Muscle of leg (tissue), 11 donors: Measurements from ENCODE around the gene GTF3C5. TPM values are rescaled to one million over a fixed set of nuclear protein-coding genes. Genes with fewer than 3 reads are reported as not detected.
"Not testable (repeated sequence)": the region's sequence is repeated elsewhere in the genome, so short reads cannot be mapped to it uniquely, and the experiment has no call there.

Source experiments
- DNase-seq: peaks from one replicate; pipeline ENCODE4 v3.0.0; 2013
- H3K27ac ChIP-seq: one replicate; pipeline ENCODE4 v1.5.1; 2013; ENCODE audit warnings: mild to moderate bottlenecking, low read length, control low read depth
- H3K27me3 ChIP-seq: one replicate; pipeline ENCODE4 v1.6.1; 2013; ENCODE audit warnings: low read length; ENCODE audit not compliant: control insufficient read depth, insufficient read depth
- H3K36me3 ChIP-seq: one replicate; pipeline ENCODE4 v1.6.1; 2013; ENCODE audit warnings: low read length; ENCODE audit not compliant: control insufficient read depth, insufficient read depth
- H3K4me1 ChIP-seq: one replicate; pipeline ENCODE4 v1.6.1; 2013; ENCODE audit warnings: low read length; ENCODE audit not compliant: control insufficient read depth, insufficient read depth
- H3K4me3 ChIP-seq: one replicate; pipeline ENCODE4 v1.5.1; 2013; ENCODE audit warnings: low read length, control low read depth
- H3K9me3 ChIP-seq: replicated peaks from 2 replicates; pipeline ENCODE4 v1.6.1; 2013; ENCODE audit warnings: low read depth, low read length; ENCODE audit not compliant: control insufficient read depth
- WGBS: methylation state at CpG from one replicate; pipeline ENCODE4 v1.1.5; 2013; ENCODE audit warnings: missing lambda C conversion rate; ENCODE audit not compliant: insufficient coverage; 5-methylcytosine and 5-hydroxymethylcytosine counted together
- polyA plus RNA-seq, 8 donors: library from polyadenylated mRNA; unstranded; fragments of 120-200 nt; gene quantifications; one replicate each; pipeline versions ENCODE4 v1.2.1 to v1.2.3, GENCODE V29; 2013; ENCODE audit warnings: inconsistent platforms in 1 of 8, low replicate concordance in 1 of 8; ENCODE audit not compliant: insufficient read length in 8 of 8, insufficient read depth in 1 of 8
- total RNA-seq: library from RNA; stranded (reverse); fragments of 120-200 nt; gene quantifications from one replicate; pipeline ENCODE4 v1.2.4, GENCODE V29; 2013

The GTF3C5 gene
- total and polyA plus RNA-seq, 9 donors: 44.6 to 55.1 (median 48.1) TPM

- Histone ChIP-seq H3K9me3 (no peaks in the 10 kb centered on the region), H3K4me1 (peaks cover 60% of the 10 kb centered on the region), H3K36me3 (peaks cover 46% of the 10 kb centered on the region), H3K27ac (no peak overlapping the region), H3K27me3 (no peaks in the 10 kb centered on the region), H3K4me3 (no peak overlapping the region)
- WGBS: 88% methylated on average over 6 of the region's 12 CpGs
- no peak for DNase-seq
These were observed 27.9 kb downstream of the GTF3C5 start for GRCh38 chr9:133058550-133059320.

DNA sequence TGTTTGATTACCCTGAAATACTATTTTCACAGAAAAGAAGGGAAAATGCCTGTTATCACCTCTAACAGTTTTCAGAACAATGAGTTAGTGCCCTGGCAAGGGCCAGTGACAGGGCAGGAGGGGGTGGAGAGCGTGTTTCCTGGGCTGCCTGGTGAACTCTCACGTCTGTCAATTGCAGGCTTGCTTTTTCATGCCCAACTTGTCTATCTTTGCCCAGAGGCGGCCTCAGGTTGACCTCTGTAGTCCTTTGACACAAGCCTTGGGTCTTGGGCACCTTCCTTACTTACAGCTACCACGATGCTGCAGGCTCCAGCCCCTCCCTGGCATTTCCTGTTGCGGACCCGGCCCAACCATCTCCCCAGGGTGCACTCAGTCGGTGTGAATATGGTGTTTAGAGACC lies 28.8 kb downstream of the GTF3C5 start:
- WGBS: 43% methylated on average over 6 of the region's 7 CpGs
- no peak overlapping the region for H3K27ac ChIP-seq

DNA sequence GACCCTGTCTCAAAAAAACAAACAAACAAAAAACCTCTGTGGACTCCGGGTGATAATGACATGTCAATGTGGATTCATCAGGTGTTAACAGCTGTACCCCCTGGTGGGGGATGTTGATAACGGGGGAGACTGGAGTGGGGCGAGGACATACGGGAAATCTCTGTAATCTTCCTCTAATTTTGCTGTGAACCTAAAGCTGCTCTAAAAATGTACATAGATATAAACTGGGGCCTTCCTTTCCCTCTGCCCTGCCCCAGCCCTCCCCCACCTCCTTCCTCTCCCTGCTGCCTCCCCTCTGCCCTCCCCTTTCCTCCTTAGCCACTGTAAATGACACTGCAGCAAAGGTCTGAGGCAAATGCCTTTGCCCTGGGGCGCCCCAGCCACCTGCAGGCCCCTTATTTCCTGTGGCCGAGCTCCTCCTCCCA lies 29.6 kb downstream of the GTF3C5 start:
- WGBS: no CpG with 5 or more reads among the region's 6 CpGs
- H3K27me3 ChIP-seq: no peaks in the 10 kb centered on the region

More for the DNA sequence above, 28.8 kb downstream of the GTF3C5 start:
- DNase-seq: no peak
- peaks cover 48% of the 10 kb centered on the region for H3K36me3 ChIP-seq
- no peaks in the 10 kb centered on the region for H3K9me3 ChIP-seq
- peaks cover 52% of the 10 kb centered on the region for H3K4me1 ChIP-seq
- H3K4me3 ChIP-seq: no peak overlapping the region
- no peaks in the 10 kb centered on the region for H3K27me3 ChIP-seq

DNA sequence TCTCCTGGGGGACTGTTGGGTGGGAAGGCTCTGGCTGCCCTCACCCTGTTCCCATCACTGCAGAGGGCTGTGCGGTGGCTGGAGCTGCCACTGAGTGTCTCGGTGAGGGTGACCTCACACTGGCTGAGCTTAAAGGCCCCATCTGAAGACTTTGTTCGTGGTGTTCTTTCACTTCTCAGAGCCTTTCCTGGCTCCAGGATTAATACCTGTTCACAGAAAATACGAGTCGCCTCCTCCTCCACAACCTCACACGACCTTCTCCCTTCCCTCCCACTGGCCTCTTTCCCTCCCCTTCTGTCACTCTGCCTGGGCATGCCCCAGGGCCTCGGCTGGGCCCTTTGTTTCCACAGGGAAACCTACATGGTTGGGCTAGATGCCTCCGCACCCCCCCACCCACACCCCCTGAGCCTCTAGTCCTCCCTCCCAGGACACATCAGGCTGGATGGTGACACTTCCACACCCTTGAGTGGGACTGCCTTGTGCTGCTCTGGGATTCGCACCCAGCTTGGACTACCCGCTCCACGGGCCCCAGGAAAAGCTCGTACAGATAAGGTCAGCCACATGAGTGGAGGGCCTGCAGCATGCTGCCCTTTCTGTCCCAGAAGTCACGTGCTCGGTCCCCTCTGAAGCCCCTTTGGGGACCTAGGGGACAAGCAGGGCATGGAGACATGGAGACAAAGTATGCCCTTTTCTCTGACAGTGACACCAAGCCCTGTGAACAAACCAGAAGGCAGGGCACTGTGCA lies 30.4 kb downstream of the GTF3C5 start:
- not testable (repeated sequence) for H3K27me3 ChIP-seq, H3K9me3 ChIP-seq, H3K4me3 ChIP-seq, DNase-seq
- peaks cover 43% of the 10 kb centered on the region for H3K36me3 ChIP-seq
- peaks cover 37% of the 10 kb centered on the region for H3K4me1 ChIP-seq
- H3K27ac ChIP-seq: peak overlapping the region; percentile 42
- WGBS: 50% methylated on average over 14 of the region's 14 CpGs

More for the DNA sequence above, 29.6 kb downstream of the GTF3C5 start:
- DNase-seq: no peak
- H3K27ac ChIP-seq: no peak overlapping the region
- no peaks in the 10 kb centered on the region for H3K9me3 ChIP-seq
- no peak overlapping the region for H3K4me3 ChIP-seq
- peaks cover 46% of the 10 kb centered on the region for H3K36me3 ChIP-seq
- peaks cover 45% of the 10 kb centered on the region for H3K4me1 ChIP-seq

DNA sequence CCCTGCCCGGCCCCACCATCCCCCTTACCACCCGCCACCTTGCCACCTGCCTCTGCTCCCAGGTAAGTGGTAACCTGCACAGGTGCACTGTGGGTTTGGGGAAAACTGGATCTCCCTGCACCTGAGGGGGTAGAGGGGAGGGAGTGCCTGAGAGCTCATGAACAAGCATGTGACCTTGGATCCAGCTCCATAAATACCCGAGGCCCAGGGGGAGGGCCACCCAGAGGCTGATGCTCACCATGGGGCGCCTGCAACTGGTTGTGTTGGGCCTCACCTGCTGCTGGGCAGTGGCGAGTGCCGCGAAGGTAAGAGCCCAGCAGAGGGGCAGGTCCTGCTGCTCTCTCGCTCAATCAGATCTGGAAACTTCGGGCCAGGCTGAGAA lies 31.0 kb downstream of the GTF3C5 start, which contains the start of gene CEL:
TSS of gene CEL (plus strand) at position 218 of the 382 bp plus-strand sequence. CDS start at position 240, 22 bp downstream.
- no CpG with 5 or more reads among the region's 9 CpGs for WGBS
- peak within 1 kb of the TSS; percentile 42 for H3K27ac ChIP-seq
- peaks cover 31% of the 10 kb centered on the region for H3K4me1 ChIP-seq
- not testable (repeated sequence) for H3K4me3 ChIP-seq, DNase-seq, H3K9me3 ChIP-seq, H3K27me3 ChIP-seq
- peaks cover 38% of the 10 kb centered on the region for H3K36me3 ChIP-seq

DNA sequence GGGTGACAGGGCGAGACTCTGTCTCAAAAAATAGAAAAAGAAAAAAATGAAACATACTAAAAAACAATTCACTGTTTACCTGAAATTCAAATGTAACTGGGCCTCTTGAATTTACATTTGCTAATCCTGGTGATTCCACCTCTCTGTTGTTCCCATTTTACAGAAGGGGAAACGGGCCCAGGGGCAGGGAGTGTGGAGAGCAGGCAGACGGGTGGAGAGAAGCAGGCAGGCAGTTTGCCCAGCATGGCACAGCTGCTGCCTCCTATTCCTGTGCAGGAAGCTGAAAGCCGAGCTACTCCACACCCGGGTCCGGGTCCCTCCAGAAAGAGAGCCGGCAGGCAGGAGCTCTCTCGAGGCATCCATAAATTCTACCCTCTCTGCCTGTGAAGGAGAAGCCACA lies 31.8 kb downstream of the GTF3C5 start:
- no CpG with 5 or more reads among the region's 8 CpGs for WGBS
- not testable (repeated sequence) for H3K9me3 ChIP-seq

DNA sequence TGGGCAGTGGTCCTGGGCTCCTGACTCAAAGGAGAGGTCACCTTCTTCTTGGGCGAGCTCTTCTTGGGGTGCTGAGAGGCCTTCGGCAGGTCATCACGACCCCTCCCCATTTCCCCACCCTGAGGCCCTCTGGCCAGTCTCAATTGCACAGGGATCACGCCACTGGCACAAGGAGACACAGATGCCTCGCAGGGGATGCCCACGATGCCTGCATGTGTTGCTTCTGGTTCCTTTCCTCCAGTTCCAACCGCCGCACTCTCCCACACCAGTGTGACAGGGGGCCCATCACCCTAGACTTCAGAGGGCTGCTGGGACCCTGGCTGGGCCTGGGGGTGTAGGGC lies 32.3 kb downstream of the GTF3C5 start:
- H3K27me3 ChIP-seq: no peaks in the 10 kb centered on the region
- no peak overlapping the region for H3K27ac ChIP-seq
- H3K4me3 ChIP-seq: no peak overlapping the region
- peaks cover 28% of the 10 kb centered on the region for H3K36me3 ChIP-seq
- no peak for DNase-seq
- no peaks in the 10 kb centered on the region for H3K9me3 ChIP-seq
- H3K4me1 ChIP-seq: peaks cover 18% of the 10 kb centered on the region
- WGBS: 86% methylated on average over 7 of the region's 8 CpGs

More for the DNA sequence above, 31.8 kb downstream of the GTF3C5 start:
- DNase-seq, H3K27ac ChIP-seq, H3K27me3 ChIP-seq, H3K4me3 ChIP-seq: not testable (repeated sequence)
- peaks cover 23% of the 10 kb centered on the region for H3K4me1 ChIP-seq
- H3K36me3 ChIP-seq: peaks cover 32% of the 10 kb centered on the region

GRCh38 chr9:133063500-133064231 lies 32.9 kb downstream of the GTF3C5 start:
- no peaks in the 10 kb centered on the region for H3K9me3 ChIP-seq
- H3K4me3 ChIP-seq: no peak overlapping the region
- WGBS: 89% methylated on average over 12 of the region's 14 CpGs
- peaks cover 16% of the 10 kb centered on the region for H3K4me1 ChIP-seq
- no peak for DNase-seq
- no peaks in the 10 kb centered on the region for H3K27me3 ChIP-seq
- H3K27ac ChIP-seq: no peak overlapping the region
- peaks cover 22% of the 10 kb centered on the region for H3K36me3 ChIP-seq

DNA sequence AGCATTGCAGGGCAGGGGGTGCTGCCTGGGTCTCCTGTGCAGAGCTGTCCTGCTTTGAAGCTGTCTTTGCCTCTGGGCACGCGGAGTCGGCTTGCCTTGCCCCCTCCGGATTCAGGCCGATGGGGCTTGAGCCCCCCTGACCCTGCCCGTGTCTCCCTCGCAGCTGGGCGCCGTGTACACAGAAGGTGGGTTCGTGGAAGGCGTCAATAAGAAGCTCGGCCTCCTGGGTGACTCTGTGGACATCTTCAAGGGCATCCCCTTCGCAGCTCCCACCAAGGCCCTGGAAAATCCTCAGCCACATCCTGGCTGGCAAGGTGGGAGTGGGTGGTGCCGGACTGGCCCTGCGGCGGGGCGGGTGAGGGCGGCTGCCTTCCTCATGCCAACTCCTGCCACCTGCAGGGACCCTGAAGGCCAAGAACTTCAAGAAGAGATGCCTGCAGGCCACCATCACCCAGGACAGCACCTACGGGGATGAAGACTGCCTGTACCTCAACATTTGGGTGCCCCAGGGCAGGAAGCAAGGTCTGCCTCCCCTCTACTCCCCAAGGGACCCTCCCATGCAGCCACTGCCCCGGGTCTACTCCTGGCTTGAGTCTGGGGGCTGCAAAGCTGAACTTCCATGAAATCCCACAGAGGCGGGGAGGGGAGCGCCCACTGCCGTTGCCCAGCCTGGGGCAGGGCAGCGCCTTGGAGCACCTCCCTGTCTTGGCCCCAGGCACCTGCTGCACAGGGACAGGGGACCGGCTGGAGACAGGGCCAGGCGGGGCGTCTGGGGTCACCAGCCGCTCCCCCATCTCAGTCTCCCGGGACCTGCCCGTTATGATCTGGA lies 33.7 kb downstream of the GTF3C5 start:
- no peak for DNase-seq
- no peaks in the 10 kb centered on the region for H3K9me3 ChIP-seq
- H3K36me3 ChIP-seq: peaks cover 22% of the 10 kb centered on the region
- H3K27me3 ChIP-seq: no peaks in the 10 kb centered on the region
- WGBS: 92% methylated on average over 26 of the region's 30 CpGs
- H3K27ac ChIP-seq: no peak overlapping the region
- no peak overlapping the region for H3K4me3 ChIP-seq
- H3K4me1 ChIP-seq: peaks cover 16% of the 10 kb centered on the region
